A549 (cell line): ENCODE results near the gene FXYD7.

Experiments used
- CHD4 ChIP-seq: fragments of 200-600 bp; sonication (generic); IDR thresholded peaks from 2 replicates; pipeline ENCODE4 v1.6.1; 2016; ENCODE audit warnings: antibody characterized with exemption, mild to moderate bottlenecking, borderline replicate concordance
- CTCF ChIP-seq: fragments of >200 bp; sonication (Bioruptor Twin); formaldehyde crosslinking; IDR thresholded peaks from 3 replicates; pipeline ENCODE4 v1.5.1; 2016
- HMGXB4 ChIP-seq: fragments of 250-450 bp; sonication (Bioruptor Pico); IDR thresholded peaks from 2 replicates; pipeline ENCODE4 v1.5.0; 2021; ENCODE audit warnings: mild to moderate bottlenecking, moderate library complexity, borderline replicate concordance
- JUN ChIP-seq, 2 experiments: fragments of >200 bp; sonication (Bioruptor Twin); formaldehyde crosslinking; IDR thresholded peaks; 2 replicates in 1 of 2; 3 replicates in 1 of 2; pipeline ENCODE4 v1.6.1; 2016 to 2017
- MAX ChIP-seq: IDR thresholded peaks from 2 replicates; pipeline ENCODE4 v1.6.1; 2012
- MYC ChIP-seq: IDR thresholded peaks from 2 replicates; pipeline ENCODE4 v1.6.1; 2012; ENCODE audit warnings: mild to moderate bottlenecking, inconsistent platforms, low read length, improper control_type of control experiment, borderline replicate concordance
- NFE2L2 ChIP-seq: fragments of 150-350 bp; conservative IDR thresholded peaks from 2 replicates; pipeline ENCODE4 v1.6.1; 2014; ENCODE audit warnings: low read length
- POLR2A ChIP-seq: IDR thresholded peaks from 2 replicates; pipeline ENCODE4 v1.6.1; 2012; ENCODE audit warnings: mild to moderate bottlenecking, low read length
- RAD21 ChIP-seq, 2 experiments: fragments of >200 bp in 1 of 2; sonication (Bioruptor Twin) in 1 of 2; formaldehyde crosslinking in 1 of 2; IDR thresholded peaks in 1 of 2; conservative IDR thresholded peaks in 1 of 2; 2 replicates in 1 of 2; 3 replicates in 1 of 2; pipeline ENCODE4 v1.6.1; 2012 to 2018; ENCODE audit warnings: inconsistent platforms in 1 of 2
- SMC3 ChIP-seq: fragments of >200 bp; sonication (Bioruptor Twin); formaldehyde crosslinking; IDR thresholded peaks from 3 replicates; pipeline ENCODE4 v1.6.1; 2018; ENCODE audit warnings: inconsistent platforms

- TF ChIP-seq CTCF: no peak
- TF ChIP-seq RAD21 (conservative IDR thresholded peaks at IDR 0.05 in 1 of 2, IDR thresholded peaks at IDR 0.05 in 1 of 2): no peak
- no peak for TF ChIP-seq JUN (IDR thresholded peaks at IDR 0.05)
- TF ChIP-seq MYC: no peak
- no peak for TF ChIP-seq CHD4
- no peak for TF ChIP-seq HMGXB4 (CRISPR knock-in tag)
- no peak for TF ChIP-seq SMC3
- no peak for TF ChIP-seq MAX
- TF ChIP-seq POLR2A: no peak
- TF ChIP-seq NFE2L2: no peak
Observed at GRCh38 chr19:35178701-35179100, 35.6 kb downstream of the FXYD7 start.
